Thoracic aorta (tissue), 2 donors: ENCODE measurements around the gene HINT1. TPM values are rescaled to one million over a fixed set of nuclear protein-coding genes. Genes with fewer than 3 reads are reported as not detected.

Source experiments
- ATAC-seq: fragments of 150-250 bp; one replicate; pipeline ENCODE4 v1.8.0; 2017; ENCODE audit warnings: low read depth; ENCODE audit not compliant: insufficient number of reproducible peaks, low FRiP score
- DNase-seq: peaks from one replicate; pipeline ENCODE4 v3.0.0-alpha.2; 2020; ENCODE audit warnings: low spot score
- H3K27ac ChIP-seq, 2 donors: fragments of 200-600 bp; sonication (generic); 1 replicate in 1 of 2; 2 replicates in 1 of 2; pipeline ENCODE4 v1.5.1; 2016; ENCODE audit warnings: mild to moderate bottlenecking in 2 of 2, moderate library complexity in 2 of 2
- H3K27me3 ChIP-seq: fragments of 200-600 bp; sonication (generic); replicated peaks from 2 replicates; pipeline ENCODE4 v1.6.0; 2016; ENCODE audit warnings: mild to moderate bottlenecking; ENCODE audit not compliant: insufficient read depth
- H3K36me3 ChIP-seq: fragments of 200-600 bp; sonication (generic); one replicate; pipeline ENCODE4 v1.5.1; 2016
- H3K4me1 ChIP-seq, 2 donors: fragments of 200-600 bp; sonication (generic); 1 replicate in 1 of 2; 2 replicates in 1 of 2; pipeline versions ENCODE4 v1.5.1 to v1.6.0; 2016; ENCODE audit warnings: low read depth in 2 of 2, mild to moderate bottlenecking in 1 of 2; ENCODE audit not compliant: control insufficient read depth in 1 of 2
- H3K4me3 ChIP-seq: fragments of 200-600 bp; sonication (generic); 2 replicates; pipeline ENCODE4 v1.5.1; 2016; ENCODE audit warnings: mild to moderate bottlenecking
- H3K9me3 ChIP-seq: fragments of 200-600 bp; sonication (generic); 2 replicates; pipeline ENCODE4 v1.5.1; 2016
- total RNA-seq, 2 donors: library from RNA; depleted of rRNA; stranded (reverse); fragments of >200 nt; gene quantifications; one replicate each; pipeline versions ENCODE4 v1.1.0 to v1.2.3, GENCODE V29; 2016
- TF ChIP-seq, protein P1 (sequence below): fragments of 200-600 bp; sonication (generic); IDR thresholded peaks from one replicate; pipeline ENCODE4 v1.5.1; 2019; ENCODE audit warnings: antibody characterized with exemption

Gene HINT1
- total RNA-seq, 2 donors from 2014 or later, result 116 to 167 TPM

DNA sequence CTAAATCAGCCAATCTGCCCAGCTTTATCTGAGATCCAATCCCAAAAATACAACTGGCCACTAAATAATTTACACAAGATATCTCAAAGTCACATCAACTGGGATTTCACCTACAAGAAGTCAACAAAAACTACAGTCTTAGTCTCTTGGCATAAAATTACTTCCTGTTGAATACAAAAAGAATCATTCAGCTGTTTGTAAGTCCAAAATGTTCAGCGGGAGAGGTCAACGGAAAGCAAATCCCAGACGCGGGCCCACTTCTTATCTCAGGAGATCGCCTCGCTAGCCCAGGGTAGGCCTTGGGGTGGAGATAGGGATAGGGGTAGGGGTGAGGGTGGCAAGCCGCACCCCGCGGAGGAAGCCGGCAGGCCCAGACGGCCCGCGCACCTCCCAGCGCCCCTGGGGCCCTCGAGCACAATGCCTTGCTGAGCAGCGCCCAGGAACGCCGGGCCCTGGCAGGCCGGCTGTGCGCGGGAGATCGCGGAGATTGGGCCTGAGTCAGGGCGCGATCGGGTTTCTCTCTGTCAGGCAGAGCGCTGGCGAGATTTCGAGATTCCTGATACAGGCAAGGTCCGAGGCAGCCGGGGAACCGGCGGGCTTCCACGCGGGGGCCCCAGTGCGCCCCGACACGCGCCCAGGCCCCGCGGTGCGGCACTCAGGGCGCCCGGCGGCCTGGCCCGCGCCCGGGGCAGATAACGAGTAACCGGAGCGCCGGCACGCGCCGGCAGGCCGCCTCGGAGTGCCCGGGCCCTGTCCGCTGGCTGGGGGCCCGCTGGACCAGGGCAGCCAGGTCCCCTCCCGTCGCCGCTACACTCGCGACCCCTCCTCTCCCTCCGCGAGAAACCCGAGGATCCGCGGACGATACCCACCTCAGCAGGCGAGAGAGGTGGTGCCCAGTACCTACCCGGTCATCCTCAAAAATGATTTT lies 601 bp downstream of the HINT1 start:
- Histone ChIP-seq H3K9me3 (no peaks in the 10 kb centered on the region), H3K4me1 (peaks cover 8 to 17% of the 10 kb centered on the region in 2 donors), H3K27ac (peak overlapping the region; percentile 91 to 94), H3K4me3 (peak overlapping the region; percentile 76), H3K36me3 (peaks cover 8% of the 10 kb centered on the region), H3K27me3 (no peaks in the 10 kb centered on the region)
- DNase-seq, result peak; percentile 38
- peak; percentile 43 for ATAC-seq
- TF ChIP-seq, protein P1, sequence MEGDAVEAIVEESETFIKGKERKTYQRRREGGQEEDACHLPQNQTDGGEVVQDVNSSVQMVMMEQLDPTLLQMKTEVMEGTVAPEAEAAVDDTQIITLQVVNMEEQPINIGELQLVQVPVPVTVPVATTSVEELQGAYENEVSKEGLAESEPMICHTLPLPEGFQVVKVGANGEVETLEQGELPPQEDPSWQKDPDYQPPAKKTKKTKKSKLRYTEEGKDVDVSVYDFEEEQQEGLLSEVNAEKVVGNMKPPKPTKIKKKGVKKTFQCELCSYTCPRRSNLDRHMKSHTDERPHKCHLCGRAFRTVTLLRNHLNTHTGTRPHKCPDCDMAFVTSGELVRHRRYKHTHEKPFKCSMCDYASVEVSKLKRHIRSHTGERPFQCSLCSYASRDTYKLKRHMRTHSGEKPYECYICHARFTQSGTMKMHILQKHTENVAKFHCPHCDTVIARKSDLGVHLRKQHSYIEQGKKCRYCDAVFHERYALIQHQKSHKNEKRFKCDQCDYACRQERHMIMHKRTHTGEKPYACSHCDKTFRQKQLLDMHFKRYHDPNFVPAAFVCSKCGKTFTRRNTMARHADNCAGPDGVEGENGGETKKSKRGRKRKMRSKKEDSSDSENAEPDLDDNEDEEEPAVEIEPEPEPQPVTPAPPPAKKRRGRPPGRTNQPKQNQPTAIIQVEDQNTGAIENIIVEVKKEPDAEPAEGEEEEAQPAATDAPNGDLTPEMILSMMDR, result no peak

DNA sequence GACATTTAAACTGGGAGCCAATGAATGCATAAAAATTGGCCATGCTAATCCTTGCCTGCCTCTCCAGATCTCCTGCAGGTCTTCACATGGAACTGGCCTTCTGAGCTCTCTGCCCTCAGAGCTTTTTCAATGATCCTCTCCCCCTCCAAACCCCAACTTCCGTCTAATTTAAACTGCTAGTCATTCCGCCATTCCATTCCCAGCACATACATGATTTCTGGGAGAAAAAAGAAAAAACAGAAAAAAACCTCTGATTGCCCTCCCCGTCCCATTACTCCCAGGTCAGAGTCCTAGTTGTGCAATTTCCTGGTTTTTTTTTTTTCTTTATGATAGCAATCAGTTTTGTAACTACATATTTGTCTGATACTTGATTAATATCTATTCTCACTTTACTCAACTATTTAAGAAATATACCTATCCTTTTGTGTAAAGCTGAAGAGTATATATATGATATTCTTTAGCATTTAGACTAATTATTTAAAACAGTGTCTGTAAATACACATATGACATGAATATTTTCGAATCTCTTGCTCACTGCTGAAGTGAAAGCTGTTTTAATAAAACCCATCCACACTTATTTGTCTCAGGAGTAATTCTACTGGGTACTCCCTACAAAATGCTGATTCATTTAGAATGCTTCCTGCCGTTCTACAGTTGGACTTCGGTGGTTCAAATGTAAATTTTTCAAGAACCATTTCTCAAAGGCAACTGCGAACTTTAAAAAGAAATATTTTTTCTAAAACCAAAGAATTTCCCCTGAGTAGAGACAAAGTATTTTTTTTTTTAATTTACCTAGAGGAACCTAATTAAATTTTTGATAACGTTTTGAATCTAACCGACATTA lies 1.6 kb downstream of the HINT1 start:
- TF ChIP-seq, protein P1, result no peak
- peak overlapping the region; percentile 76 for H3K4me3 ChIP-seq
- H3K9me3 ChIP-seq, result no peaks in the 10 kb centered on the region
- H3K4me1 ChIP-seq, result peaks cover 8 to 17% of the 10 kb centered on the region in 2 donors
- no peaks in the 10 kb centered on the region for H3K27me3 ChIP-seq
- H3K27ac ChIP-seq, result peak overlapping the region in 1 of 2 donors; percentile 94
- DNase-seq (no peak), ATAC-seq (no peak)
- peaks cover 18% of the 10 kb centered on the region for H3K36me3 ChIP-seq

DNA sequence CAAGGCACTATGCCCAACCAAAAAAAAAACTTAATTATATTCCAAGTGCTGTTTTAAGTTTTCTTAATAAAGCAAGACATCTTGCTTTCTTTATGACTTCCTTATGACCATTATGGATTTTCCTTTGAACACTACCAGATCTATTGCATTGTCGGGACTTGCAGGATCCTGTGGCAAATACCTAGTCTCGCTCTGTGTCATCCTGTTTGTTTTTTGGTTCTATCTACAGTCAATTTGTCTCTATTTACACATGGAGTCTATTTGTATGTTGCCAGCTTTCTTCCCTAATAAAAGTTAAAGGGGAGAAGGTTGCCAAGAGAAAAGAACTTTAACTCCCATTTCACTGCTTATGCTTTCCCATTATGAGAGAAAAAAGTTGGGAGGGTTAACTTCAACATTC lies 4.9 kb downstream of the HINT1 start:
- H3K36me3 ChIP-seq, result peaks cover 18% of the 10 kb centered on the region
- no peak for ATAC-seq
- no peak for DNase-seq

DNA sequence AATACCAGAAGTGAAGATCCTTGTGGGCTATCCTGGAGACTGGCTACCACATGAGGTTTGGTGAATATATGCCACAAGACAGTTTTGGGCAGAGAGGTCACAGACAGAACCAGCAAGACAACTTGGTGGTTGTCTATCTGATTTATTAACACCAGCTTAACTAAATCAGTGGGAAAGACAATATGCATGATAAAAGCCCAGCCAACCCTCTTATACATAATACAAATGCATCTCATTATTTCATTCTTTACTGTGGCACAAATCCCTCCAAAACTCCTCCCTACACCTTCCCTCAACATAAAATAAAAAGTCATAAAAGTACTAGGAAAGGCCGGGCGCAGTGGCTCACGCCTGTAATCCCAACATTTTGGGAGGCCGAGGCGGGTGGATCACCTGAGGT lies 8.1 kb downstream of the HINT1 start:
- Histone ChIP-seq H3K27me3 (no peaks in the 10 kb centered on the region), H3K9me3 (no peaks in the 10 kb centered on the region), H3K4me1 (no peaks in the 10 kb centered on the region), H3K4me3 (no peak overlapping the region), H3K36me3 (peaks cover 18% of the 10 kb centered on the region), H3K27ac (no peak overlapping the region)
- TF ChIP-seq, protein P1, result no peak
- DNase-seq (no peak), ATAC-seq (no peak)

More for the DNA sequence above, 4.9 kb downstream of the HINT1 start:
- H3K4me1 ChIP-seq, result peaks cover 8 to 13% of the 10 kb centered on the region in 2 donors
- no peak overlapping the region for H3K27ac ChIP-seq
- no peak overlapping the region for H3K4me3 ChIP-seq
- H3K27me3 ChIP-seq, result no peaks in the 10 kb centered on the region
- no peaks in the 10 kb centered on the region for H3K9me3 ChIP-seq
- TF ChIP-seq, protein P1, result no peak

DNA sequence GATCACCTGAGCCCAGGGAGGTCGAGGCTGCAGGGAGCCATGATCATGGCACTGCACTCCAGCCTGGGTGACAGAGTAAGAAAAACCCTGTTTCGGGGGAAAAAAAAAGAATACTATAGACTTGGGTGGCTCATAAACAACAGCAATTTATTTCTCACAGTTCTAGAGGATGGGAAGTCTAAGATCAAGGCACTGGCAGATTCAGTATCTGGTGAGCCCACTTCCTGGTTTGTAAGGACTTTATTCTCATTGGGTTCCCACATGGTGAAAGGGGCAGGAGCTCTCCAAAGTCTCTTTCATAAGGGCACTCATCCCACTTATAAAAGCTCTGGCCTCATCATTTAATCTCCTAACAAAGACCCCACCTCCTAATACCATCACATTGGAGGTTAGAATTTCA lies 8.7 kb downstream of the HINT1 start:
- ATAC-seq, result no peak

More for the DNA sequence above, 8.7 kb downstream of the HINT1 start:
- peaks cover 18% of the 10 kb centered on the region for H3K36me3 ChIP-seq
- TF ChIP-seq, protein P1, result no peak
- DNase-seq, result no peak
- no peaks in the 10 kb centered on the region for H3K27me3 ChIP-seq
- no peaks in the 10 kb centered on the region for H3K4me1 ChIP-seq
- H3K9me3 ChIP-seq, result no peaks in the 10 kb centered on the region
- H3K4me3 ChIP-seq, result no peak overlapping the region
- H3K27ac ChIP-seq, result no peak overlapping the region
